GM10266 (cell line): Measurements from ENCODE around the gene DMD.

Experiments
- DNase-seq: peaks from one replicate; pipeline ENCODE4 v3.0.0; 2012; ENCODE audit errors: extremely low spot score
- CTCF ChIP-seq: IDR thresholded peaks from 2 replicates; pipeline ENCODE4 v1.5.1; 2012; ENCODE audit warnings: mild to moderate bottlenecking, low read depth; ENCODE audit not compliant: control insufficient read depth, insufficient read depth; ENCODE audit errors: missing control alignments

The DMD gene

GRCh38 chrX:32392655-32393054 lies 818.7 kb downstream of the DMD start:
- TF ChIP-seq CTCF = no peak
- no peak for DNase-seq

GRCh38 chrX:32370456-32371205 lies 840.7 kb downstream of the DMD start:
- DNase-seq = no peak
- TF ChIP-seq CTCF = no peak

GRCh38 chrX:32293962-32294700 lies 917.2 kb downstream of the DMD start:
- TF ChIP-seq CTCF = no peak
- no peak for DNase-seq

GRCh38 chrX:32289356-32289755 lies 922.0 kb downstream of the DMD start:
- no peak for DNase-seq
- TF ChIP-seq CTCF = no peak

- DNase-seq = no peak
- TF ChIP-seq CTCF = no peak
These were observed 929.5 kb downstream of the DMD start for GRCh38 chrX:32281853-32282252.

- DNase-seq = no peak
- no peak for TF ChIP-seq CTCF
These were observed 930.4 kb downstream of the DMD start for GRCh38 chrX:32280921-32281320.

GRCh38 chrX:32280489-32280888 lies 930.9 kb downstream of the DMD start:
- no peak for TF ChIP-seq CTCF
- DNase-seq = no peak
